ENCODE data around the gene ZC3H7B. TPM values are rescaled to one million over a fixed set of nuclear protein-coding genes. Genes with fewer than 3 reads are reported as not detected.

The ZC3H7B gene
- polyA plus RNA-seq, 1 experiment, result 55.3 TPM

DNA sequence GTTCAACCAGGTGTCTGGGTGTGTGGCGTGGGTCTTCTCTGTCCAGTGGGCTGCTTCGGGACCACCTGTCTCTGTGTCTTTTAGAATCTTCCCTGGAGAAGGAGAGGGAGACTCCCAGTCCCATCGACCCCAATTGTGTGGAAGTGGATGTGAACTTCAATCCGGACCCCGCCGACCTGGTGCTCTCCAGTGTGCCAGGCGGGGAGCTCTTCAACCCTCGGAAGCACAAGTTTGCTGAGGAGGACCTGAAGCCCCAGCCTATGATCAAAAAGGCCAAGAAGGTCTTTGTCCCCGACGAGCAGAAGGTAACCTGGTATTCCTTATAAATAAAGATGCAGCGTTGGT lies 92.7 kb downstream of the ZC3H7B start:
- Histone ChIP-seq H3K27ac (ENCODE audit: low read depth, low read length) (no peak overlapping the region), H3K27me3 (ENCODE audit: control insufficient read depth, insufficient read depth, low read length) (no peaks in the 10 kb centered on the region), H3K4me3 (ENCODE audit: low read depth, low read length) (no peak overlapping the region), H3K9me3 (ENCODE audit: control insufficient read depth, insufficient read depth, low read length) (no peaks in the 10 kb centered on the region)
- TF ChIP-seq, protein P1, sequence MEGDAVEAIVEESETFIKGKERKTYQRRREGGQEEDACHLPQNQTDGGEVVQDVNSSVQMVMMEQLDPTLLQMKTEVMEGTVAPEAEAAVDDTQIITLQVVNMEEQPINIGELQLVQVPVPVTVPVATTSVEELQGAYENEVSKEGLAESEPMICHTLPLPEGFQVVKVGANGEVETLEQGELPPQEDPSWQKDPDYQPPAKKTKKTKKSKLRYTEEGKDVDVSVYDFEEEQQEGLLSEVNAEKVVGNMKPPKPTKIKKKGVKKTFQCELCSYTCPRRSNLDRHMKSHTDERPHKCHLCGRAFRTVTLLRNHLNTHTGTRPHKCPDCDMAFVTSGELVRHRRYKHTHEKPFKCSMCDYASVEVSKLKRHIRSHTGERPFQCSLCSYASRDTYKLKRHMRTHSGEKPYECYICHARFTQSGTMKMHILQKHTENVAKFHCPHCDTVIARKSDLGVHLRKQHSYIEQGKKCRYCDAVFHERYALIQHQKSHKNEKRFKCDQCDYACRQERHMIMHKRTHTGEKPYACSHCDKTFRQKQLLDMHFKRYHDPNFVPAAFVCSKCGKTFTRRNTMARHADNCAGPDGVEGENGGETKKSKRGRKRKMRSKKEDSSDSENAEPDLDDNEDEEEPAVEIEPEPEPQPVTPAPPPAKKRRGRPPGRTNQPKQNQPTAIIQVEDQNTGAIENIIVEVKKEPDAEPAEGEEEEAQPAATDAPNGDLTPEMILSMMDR (IDR thresholded peaks at IDR 0.05; ENCODE audit: low read depth, low read length), result no peak
- no peak for DNase-seq (ENCODE audit: low read depth, low spot score)
- CTCF ChIA-PET, result interaction anchor here (1.4 kb wide), 1 partner anchor 8 kb away, joined by 3 read pairs; no protein-coding TSS in a partner anchor
- POLR2A ChIA-PET, result no interaction called here

DNA sequence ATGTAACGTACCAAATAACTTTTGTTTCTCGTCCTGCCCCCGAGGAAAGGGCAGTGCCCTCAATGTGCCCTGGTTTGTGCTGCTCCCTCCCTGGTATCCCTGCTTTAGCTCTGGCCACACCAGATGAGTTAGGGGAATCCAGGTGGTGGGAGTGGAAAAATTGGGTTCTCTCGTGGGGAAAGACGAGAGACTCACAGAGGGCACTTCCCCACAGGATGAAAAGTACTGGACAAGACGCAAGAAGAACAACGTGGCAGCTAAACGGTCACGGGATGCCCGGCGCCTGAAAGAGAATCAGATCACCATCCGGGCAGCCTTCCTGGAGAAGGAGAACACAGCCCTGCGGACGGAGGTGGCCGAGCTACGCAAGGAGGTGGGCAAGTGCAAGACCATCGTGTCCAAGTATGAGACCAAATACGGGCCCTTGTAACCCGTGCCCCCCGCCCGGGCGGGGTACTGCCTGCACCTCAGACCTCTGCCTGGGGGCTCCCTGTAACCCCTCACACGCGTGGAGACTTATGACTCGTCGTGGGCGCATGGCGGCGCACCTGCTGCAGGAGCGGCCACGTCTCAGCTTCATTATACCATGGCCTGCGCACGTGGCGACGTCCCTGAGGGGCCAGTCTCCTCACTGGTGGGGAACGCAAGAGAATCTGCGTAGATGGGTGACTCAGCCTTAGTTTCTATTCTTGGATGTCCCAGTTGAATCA lies 94.4 kb downstream of the ZC3H7B start:
- H3K27ac ChIP-seq (ENCODE audit: low read depth, low read length), result no peak overlapping the region
- DNase-seq (ENCODE audit: low read depth, low spot score), result no peak
- H3K4me3 ChIP-seq (ENCODE audit: low read depth, low read length), result no peak overlapping the region
- no peaks in the 10 kb centered on the region for H3K27me3 ChIP-seq (ENCODE audit: control insufficient read depth, insufficient read depth, low read length)
- CTCF ChIA-PET, result no interaction called here
- H3K9me3 ChIP-seq (ENCODE audit: control insufficient read depth, insufficient read depth, low read length), result no peaks in the 10 kb centered on the region
- POLR2A ChIA-PET, result interaction anchor here (1.1 kb wide), 1 partner anchor 14 kb away, joined by 3 read pairs; the partner anchor contains the start of gene TEF
- TF ChIP-seq, protein P1 (IDR thresholded peaks at IDR 0.05; ENCODE audit: low read depth, low read length), result no peak

DNA sequence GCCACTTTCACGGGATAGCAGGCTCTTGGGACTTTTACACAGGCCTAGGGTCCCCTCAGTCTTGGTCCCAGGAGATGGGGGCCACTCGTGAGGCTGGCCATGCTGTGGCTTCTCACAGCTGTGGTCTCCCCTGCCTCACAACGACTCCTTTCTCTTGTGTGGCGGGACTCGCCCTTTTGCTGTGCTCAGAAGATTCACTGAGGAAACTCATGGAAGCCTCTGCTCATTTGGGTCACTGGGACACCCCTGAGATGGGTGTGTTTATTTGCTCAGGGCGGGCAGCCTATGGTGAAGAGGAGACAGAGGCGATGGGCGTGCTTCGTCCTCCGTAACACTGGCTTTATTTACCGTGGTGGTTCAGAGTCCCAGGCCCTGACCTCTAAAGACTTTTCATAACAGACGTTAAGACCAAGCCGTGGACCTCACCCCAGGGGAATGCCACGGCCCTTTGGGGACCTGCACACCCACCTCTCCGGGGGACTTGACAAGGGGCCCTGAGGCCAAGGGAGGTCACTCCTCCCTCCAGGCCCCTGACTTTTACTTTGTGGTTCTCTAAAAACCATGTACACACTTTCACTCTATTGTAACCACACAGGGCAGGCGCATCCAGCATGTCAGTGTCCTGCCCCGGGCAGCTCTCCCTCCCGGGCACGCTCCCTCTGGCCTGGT lies 96.0 kb downstream of the ZC3H7B start:
- Histone ChIP-seq H3K9me3 (ENCODE audit: control insufficient read depth, insufficient read depth, low read length) (no peaks in the 10 kb centered on the region), H3K27me3 (ENCODE audit: control insufficient read depth, insufficient read depth, low read length) (no peaks in the 10 kb centered on the region), H3K27ac (ENCODE audit: low read depth, low read length) (no peak overlapping the region), H3K4me3 (ENCODE audit: low read depth, low read length) (no peak overlapping the region)
- TF ChIP-seq, protein P1 (IDR thresholded peaks at IDR 0.05; ENCODE audit: low read depth, low read length), result no peak
- CTCF ChIA-PET, result no interaction called here
- DNase-seq (ENCODE audit: low read depth, low spot score), result no peak
- POLR2A ChIA-PET, result interaction anchor here (0.8 kb wide), 1 partner anchor 161 kb away, joined by 3 read pairs; no protein-coding TSS in a partner anchor

DNA sequence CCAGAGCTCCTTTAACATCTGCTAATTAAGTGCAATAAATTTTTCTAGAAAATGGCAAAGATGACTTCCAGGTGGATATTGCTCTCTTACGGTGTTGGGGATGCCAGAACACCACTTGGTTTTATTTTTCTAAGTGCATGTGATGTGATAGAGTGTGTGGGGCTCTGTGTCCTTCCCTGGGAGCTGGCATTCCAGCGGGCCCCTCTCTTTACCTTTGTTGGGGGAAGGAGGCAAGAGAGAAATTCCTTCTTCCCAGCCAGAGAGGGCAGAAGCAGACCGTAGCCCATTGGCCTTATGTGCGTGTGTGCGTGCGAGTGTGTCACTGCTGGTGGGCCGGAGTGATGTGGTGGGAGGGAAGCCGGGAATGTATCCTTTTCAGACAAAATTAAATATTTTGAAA lies 97.6 kb downstream of the ZC3H7B start:
- POLR2A ChIA-PET, result no interaction called here
- DNase-seq (ENCODE audit: low read depth, low spot score), result no peak
- TF ChIP-seq, protein P1 (IDR thresholded peaks at IDR 0.05; ENCODE audit: low read depth, low read length), result no peak

More for the DNA sequence above, 97.6 kb downstream of the ZC3H7B start:
- no peak overlapping the region for H3K27ac ChIP-seq (ENCODE audit: low read depth, low read length)
- no peaks in the 10 kb centered on the region for H3K27me3 ChIP-seq (ENCODE audit: control insufficient read depth, insufficient read depth, low read length)
- H3K9me3 ChIP-seq (ENCODE audit: control insufficient read depth, insufficient read depth, low read length), result no peaks in the 10 kb centered on the region
- no peak overlapping the region for H3K4me3 ChIP-seq (ENCODE audit: low read depth, low read length)
- CTCF ChIA-PET, result no interaction called here
